ENCODE results near the gene EVL.

GRCh38 chr14:100109594-100109955, 44.4 kb downstream of the EVL start:
- TF ChIP-seq POLR2A (IDR thresholded peaks at IDR 0.05; ENCODE audit: low read length) (no peak), GATA1 (IDR thresholded peaks at IDR 0.05; ENCODE audit: low read depth, low read length) (no peak)
